Measurements from ENCODE around the gene CSRP1.
A peak's percentile ranks its signal among the peaks of the same experiment; 100 is the strongest.
"Not testable (repeated sequence)": the region's sequence is repeated elsewhere in the genome, so short reads cannot be mapped to it uniquely, and the experiment has no call there.

CSRP1 gene

DNA sequence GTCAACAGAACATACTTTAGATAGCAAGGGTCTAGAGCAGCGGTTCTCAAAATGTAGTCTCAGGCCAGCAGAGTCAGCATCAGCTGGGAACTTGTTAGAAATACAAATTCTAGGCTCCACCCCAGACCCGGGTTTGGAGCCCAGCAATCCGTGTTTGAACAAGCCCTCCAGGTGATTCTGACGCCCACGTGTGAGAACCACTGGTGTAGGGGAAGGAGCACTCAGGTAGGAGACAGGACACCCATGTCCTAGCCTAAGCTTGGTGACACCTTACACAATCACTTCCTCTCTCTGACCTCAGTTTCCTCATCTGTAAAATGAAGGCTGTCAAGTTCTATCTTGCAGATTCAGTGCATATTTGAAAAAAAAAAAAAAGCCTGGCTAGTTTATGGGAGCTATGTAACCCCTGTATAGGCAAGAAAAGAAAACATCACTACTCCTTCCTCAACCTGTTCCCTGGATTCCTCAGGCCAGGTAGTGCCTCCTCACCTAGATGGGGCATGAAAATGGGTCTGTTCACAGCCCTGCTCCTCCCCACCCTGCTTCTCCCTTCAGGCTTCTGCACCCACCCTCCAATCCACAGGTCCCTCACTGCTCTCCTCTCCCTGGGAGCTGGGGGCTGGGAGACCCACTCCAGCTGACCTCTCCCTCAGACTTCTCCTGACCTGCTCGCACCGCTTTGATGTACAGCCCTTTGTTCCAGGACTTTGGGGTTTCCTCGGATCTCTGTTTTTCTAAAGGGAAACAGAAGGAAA lies 30.8 kb downstream of the CSRP1 start:
- no peak for DNase-seq

- no peak for DNase-seq
Observed at GRCh38 chr1:201475130-201475529, 31.8 kb downstream of the CSRP1 start.

DNA sequence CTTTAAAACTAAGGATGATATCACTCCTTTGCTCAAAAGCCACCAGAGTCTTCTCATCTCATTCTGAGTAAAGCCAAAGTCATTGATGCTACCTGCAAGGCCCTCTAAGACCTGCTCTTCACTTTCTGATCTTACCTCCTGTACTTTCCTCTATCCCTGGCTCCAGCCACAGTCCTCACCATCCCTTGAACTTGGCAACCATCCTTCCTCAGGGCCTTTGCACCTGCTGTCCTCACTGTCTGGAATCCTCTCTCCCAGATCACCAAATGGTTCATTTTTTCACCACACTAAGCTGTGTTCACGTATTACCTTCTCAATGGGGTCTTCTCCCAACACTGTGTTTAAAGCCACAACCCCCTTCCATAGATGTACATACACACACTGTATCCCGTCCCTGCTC lies 33.6 kb downstream of the CSRP1 start:
- no peak for DNase-seq

- not testable (repeated sequence) for DNase-seq
Observed at GRCh38 chr1:201472321-201472720, 34.6 kb downstream of the CSRP1 start.

DNA sequence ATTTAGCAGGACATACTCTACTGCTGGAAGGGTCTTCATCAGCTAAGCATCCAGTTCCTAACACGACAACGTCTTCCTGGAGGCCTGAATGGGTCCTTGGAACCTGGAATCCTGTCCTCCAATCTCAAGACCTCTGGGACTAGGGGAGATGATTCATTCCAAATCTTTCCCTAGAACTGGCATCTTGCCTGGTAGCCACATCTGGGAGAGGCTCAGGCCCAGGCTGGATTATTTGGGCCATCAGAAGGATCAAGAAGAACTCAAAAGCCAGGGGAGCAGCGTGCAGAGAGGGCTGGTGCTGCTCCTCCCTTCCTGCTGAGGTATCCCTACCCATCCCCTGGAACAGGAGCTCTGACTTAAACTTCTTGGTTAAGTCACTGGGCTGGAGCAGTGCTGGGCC lies 35.2 kb downstream of the CSRP1 start:
- no peak for DNase-seq

DNA sequence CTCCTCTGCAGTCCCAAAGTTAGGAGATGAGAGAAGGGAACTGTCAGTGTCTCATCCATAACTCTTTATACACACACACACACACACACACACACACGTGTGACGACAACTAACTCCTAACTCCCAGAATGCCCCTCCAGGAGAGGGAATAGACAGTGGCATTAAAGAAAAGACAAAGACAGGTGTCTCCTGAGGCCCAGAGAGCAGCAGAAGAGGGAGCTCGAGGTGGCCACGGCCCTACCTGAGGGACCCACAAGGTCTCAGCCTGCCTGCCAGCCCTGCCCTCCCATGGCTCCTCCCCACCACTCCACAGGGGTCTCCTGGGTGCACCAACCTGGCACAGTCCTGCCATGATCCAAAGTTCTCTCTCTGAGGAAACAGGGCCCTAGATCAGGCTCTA lies 36.3 kb downstream of the CSRP1 start:
- no peak for DNase-seq

DNA sequence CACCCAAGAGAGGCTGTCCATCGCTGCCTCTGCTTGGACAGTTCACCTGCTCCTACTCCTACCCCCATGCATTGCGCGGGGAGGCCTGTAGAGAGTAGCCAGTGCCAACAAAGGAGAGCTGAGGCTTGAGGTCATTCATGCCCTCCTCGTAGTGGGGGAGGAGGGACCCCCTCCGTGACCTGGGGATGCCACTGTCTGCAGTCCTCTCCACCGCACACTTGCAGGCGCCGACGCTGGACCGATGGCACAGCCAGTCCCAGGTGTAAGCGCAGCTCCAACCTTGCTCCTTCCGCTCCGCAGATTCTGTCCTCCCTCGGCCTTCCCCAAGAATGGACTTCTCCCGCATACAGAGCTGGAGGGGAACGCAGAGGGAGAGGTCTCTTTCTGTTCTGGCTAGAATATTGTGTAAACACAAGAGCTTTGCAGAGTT lies 37.3 kb downstream of the CSRP1 start:
- DNase-seq, result no peak

DNA sequence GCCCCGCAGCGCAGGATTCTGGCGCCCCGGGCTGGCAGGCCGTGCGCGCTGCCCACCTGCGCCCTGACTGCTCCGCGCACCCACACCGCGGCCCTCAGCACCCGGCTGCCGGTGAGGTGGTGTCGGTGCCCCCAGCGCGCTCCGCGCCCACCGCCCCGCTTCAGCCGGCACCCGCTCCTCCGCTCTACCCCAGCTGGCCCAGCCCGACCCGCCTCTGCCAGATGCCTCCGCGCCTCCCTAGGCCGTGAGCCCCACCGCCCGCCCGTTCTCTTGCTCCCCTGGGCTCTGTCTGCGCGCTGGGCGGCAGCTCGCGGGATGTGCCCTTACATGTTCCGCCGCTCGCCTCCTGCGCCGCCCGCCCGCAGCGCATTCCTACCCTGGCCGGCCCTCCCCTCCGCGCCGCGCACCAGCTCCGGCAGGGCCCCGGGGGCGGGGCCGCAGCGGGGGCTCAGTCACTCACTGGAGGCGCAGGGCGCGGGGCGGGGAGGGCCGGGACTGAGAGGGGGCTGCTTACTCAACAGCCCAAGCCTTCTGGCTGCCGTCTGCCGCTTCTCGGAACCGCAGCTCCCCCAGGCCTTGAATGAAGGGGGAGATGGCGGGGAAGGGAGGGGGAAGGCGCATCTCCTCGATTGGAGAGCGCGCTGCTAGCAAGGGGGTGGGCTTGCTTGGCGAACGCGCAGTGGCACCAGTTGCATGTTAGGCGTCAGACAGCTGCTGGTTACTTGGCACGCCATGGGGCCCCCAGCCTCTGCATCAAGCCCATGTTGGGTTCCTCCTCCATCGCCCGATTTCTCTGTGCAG lies 37.9 kb downstream of the CSRP1 start, which contains the start of gene PHLDA3:
Gene PHLDA3 (minus strand): TSS at position 345 of the 801 bp plus-strand sequence. CDS start 402 bp downstream, outside the sequence.
- DNase-seq, result peak; percentile 28

GRCh38 chr1:201468501-201468843 lies 38.5 kb downstream of the CSRP1 start:
- peak; percentile 32 for DNase-seq

GRCh38 chr1:201466492-201466891 lies 40.4 kb downstream of the CSRP1 start:
- DNase-seq, result no peak

- DNase-seq, result no peak
Observed at GRCh38 chr1:201465698-201466290, 41.1 kb downstream of the CSRP1 start.

DNA sequence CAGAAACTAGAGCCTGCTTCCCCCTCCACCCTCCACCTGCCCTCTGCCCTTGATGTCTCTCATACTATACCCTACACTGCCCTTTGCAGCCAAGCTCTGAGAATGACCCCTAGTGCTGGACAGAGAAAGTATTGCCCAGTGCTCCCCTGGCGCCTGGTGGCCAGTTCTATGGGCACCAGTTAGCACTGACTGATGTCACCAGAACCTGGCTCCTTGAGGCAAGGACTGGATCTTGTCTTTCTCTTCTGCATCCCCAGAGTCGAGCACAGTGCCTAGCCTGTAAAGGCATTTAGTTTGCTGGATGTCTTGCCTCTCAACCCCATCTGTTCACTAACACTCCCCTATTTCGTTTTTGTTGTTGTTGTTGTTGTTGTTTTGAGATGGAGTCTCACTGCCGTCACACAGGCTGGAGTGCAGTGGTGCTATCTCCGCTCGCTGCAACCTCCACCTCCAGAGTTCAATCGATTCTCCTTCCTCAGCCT lies 43.8 kb downstream of the CSRP1 start:
- no peak for DNase-seq

- no peak for DNase-seq
Observed at GRCh38 chr1:201461645-201462441, 45.1 kb downstream of the CSRP1 start.

GRCh38 chr1:201460814-201461644 lies 45.9 kb downstream of the CSRP1 start:
- no peak for DNase-seq

DNA sequence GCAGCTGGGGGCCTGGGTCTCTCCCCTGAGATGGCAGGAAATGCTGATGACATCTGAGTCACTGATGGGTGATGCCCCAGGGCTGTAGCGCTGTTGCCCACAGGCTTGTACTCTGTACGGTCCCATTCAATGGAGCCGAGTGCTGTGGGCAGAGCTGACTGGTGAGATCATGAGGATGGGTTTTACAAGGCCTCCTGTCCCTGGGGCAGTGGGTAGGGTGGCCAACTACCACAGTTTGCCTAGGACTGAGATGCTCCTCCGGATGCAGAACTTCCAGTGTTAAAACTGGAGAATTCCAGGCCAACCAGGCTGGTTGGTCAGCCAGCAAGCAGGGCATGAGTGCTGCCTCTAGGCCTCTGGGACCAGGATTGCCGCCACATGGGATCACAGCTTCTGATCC lies 47.1 kb downstream of the CSRP1 start:
- DNase-seq, result no peak

DNA sequence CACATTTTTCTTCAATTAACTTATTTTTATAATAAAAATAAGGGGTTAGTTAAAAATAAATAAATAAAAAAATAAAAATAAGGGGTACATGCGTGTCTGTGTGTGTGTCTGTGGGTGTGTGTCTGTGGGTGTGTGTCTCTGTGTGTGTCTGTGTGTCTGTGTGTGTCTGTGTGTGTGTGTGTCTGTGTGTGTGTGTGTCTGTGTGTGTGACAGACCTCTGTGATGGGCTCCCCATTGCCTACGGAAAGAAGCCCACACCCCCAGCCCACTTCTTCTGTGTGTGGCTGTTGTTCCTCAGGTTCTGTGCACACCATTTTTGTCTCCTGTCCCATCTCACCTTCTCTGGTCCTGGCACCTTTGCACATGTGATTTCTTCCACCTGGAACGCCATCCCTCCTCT lies 47.9 kb downstream of the CSRP1 start:
- DNase-seq, result no peak

DNA sequence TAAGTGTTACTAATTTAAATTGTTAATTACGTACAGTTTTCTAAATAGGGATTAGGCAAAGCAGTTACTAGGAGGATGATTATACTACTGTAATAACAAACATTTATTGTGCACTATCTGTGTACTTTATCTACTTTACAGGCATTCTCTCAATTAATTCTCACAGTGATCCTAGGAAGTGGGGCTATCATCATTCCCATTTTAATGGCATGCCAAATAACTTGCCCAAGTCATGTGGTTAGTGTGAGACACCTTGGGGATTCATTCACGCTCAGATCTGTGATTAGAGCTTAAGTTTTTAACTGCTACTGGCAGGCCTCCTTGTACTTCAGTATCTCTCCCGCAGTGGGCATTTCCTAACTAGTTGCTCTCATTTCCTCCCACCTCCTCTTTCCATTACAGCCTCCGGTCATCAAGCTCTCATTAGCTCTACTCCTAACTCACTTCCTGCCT lies 49.4 kb downstream of the CSRP1 start:
- DNase-seq, result no peak

- no peak for DNase-seq
Observed at GRCh38 chr1:201456499-201457309, 50.2 kb downstream of the CSRP1 start.

DNA sequence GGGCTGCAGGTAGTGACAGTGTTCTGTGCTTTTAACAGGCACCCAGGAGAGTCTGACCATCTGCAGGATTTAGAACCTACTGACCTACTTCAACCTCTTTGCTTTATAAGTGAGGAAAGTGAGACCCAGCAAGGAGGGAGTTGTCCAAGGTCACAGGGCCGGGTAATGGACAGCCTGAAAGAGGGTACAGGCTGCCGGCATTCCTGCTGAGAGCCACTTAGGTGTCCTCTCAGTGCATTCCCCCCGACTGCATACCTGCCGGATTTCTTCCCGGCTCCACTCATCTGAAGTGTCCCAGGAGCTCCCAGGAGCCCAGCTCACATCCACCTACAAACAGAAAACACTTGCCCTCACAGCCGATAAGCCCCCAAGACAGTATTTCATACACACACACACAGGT lies 51.8 kb downstream of the CSRP1 start:
- no peak for DNase-seq

DNA sequence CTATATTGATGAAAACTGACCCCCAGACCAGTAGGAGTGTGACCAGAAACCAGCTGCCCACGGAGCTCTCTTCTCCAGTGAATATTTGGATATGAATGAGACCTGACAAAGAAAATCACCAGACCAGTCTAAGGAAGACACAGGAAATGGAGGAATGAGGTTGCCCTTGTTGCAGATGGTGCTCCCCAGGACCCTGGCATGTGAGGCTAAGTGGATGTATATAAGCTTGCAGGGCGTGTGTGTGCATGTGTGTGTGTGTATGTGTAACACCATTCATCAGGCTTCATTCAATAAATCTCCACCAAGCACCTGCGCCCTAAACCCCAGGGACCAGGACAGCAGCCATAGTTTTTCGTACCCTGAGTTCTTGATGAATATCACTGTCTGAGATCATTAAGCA lies 52.3 kb downstream of the CSRP1 start:
- no peak for DNase-seq

DNA sequence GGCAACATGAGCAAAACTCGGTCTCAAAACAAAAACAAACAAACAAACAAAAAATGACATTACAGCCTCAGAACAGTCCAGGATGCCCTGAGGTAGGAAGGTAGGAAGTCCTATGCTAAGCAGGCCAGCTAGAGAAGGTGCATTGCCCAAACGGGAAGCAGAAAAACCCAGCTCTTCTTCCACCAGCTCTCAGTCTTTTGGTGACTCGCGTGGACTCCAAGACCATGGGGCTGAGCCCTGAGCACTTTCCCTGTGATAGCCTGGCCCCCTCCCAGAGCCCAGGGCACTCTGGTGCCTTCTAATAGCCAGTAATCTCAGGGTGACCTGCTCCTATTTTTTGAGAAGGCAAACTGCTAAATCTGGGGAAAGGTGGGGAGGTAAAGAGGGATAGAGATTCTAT lies 54.1 kb downstream of the CSRP1 start:
- no peak for DNase-seq
